H1 (cell line): Measurements from ENCODE around the gene THAP11. TPM values are rescaled to one million over a fixed set of nuclear protein-coding genes. Genes with fewer than 3 reads are reported as not detected.

ENCODE experiments used
- CTBP2 ChIP-seq: IDR thresholded peaks from 2 replicates; pipeline ENCODE4 v1.7.0; 2011; ENCODE audit warnings: borderline replicate concordance, mild to moderate bottlenecking, moderate library complexity, mixed read lengths, low read length; ENCODE audit not compliant: insufficient read depth, insufficient read length
- HDAC2 ChIP-seq, 2 experiments: fragments of 300-600 bp in 1 of 2; sonication (generic) in 1 of 2; IDR thresholded peaks; 2 replicates each; pipeline ENCODE4 v1.6.1; 2011 to 2012; ENCODE audit warnings: low read depth in 2 of 2, low read length in 2 of 2, mild to moderate bottlenecking in 2 of 2, moderate library complexity in 2 of 2, borderline replicate concordance in 1 of 2, inconsistent platforms in 1 of 2
- polyA plus RNA-seq, 7 experiments: library from polyadenylated mRNA; depleted of rRNA in 3 of 7; stranded (reverse) in 5 of 7; unstranded in 2 of 7; fragments of >200 nt in 5 of 7; fragments of 200-250 nt in 2 of 7; gene quantifications; 1 replicate in 5 of 7; 2 replicates in 1 of 7; 4 replicates in 1 of 7; pipeline versions ENCODE4 v1.2.1 to v1.2.3, GENCODE V29; 2011 to 2013; ENCODE audit warnings: missing spikeins in 2 of 7, mixed read lengths in 2 of 7
- total RNA-seq: library from RNA; stranded (reverse); fragmentation: NEBNext Ultra II Directional; extraction: Animal tissue kit (Norgen Biotek cat#: 25700); gene quantifications from 2 replicates; pipeline ENCODE4 v1.2.1, GENCODE V29; 2021

Gene THAP11
- total and polyA plus RNA-seq, 2 of the 8 experiments (the other 6 are each of a cell fraction or from before 2014, with no cell fraction given) = 50.8 to 54.8 TPM

DNA sequence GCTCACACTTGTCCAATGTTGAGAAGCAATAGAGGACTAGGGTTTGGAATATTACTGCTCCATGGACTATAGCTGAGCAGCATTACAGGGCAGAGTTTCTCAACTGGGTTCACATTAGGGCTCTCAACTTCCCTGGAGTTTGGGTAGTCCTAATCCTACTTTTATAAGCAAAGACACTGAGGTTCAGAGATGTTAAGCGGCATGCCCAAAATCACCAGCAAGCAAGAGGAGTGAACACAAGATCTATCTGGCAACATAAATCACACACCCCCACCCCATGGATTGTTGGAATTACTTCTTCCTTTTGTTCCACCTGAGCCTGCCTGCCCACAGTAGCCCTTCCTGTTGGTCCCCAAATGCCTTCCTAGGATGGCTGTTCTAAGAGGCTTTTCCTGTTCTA, 30.2 kb upstream of the THAP11 start (continued):
- TF ChIP-seq HDAC2 (IDR thresholded peaks at IDR 0.05; ENCODE audit: borderline replicate concordance in 1 of 2, low read depth in 2 of 2, low read length in 2 of 2) (no peak), CTBP2 (no peak)
